Stomach (tissue), 4 donors: ENCODE measurements around the gene THSD7A.

ENCODE experiments used
- CTCF ChIP-seq, 7 experiments: fragments of 450-650 bp in 4 of 7; fragments of 200-600 bp in 3 of 7; sonication (generic) in 3 of 7; IDR thresholded peaks; one replicate each; pipeline ENCODE4 v1.5.1; 2016 to 2019; ENCODE audit warnings: antibody characterized with exemption in 7 of 7, control low read depth in 2 of 7, mild to moderate bottlenecking in 1 of 7
- EP300 ChIP-seq: sonication (generic); formaldehyde crosslinking; IDR thresholded peaks from one replicate; pipeline ENCODE4 v1.6.1; 2017; ENCODE audit warnings: antibody characterized with exemption
- POLR2AphosphoS5 ChIP-seq, 3 donors: sonication (generic); formaldehyde crosslinking; IDR thresholded peaks; one replicate each; pipeline ENCODE4 v1.6.1; 2016; ENCODE audit warnings: antibody characterized with exemption in 3 of 3

GRCh38 chr7:11701829-11702560, 130.0 kb downstream of the THSD7A start:
- no peak for TF ChIP-seq CTCF (IDR thresholded peaks at IDR 0.05)
- TF ChIP-seq EP300, result no peak
- TF ChIP-seq POLR2AphosphoS5 (IDR thresholded peaks at IDR 0.05), result no peak
